CMK (cell line): ENCODE data around the gene PLCB4.

Experiments
- DNase-seq: peaks from one replicate; pipeline ENCODE4 v3.0.0-alpha.2; 2010; ENCODE audit warnings: low read depth

PLCB4 gene

DNA sequence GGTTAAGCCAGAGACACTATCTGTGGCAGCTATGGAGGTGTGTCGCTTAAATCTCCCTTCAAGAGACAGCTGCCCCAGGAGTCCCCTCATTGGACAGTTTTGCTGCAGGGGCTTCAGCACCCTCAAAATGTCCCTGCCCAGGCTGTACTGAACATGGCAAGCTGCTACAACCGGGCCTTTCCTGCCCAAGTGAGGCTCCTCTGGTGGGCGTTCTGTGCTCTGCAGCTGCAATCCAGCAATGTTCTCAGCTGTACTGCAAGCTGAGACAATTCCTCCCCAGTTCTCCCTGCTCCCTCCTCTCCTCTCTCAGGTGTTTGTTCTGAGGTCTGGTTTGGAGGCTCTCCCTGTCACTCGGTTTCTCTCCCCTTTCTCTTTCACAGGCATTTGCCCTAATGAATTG, 254.7 kb downstream of the PLCB4 start:
- DNase-seq, result no peak

DNA sequence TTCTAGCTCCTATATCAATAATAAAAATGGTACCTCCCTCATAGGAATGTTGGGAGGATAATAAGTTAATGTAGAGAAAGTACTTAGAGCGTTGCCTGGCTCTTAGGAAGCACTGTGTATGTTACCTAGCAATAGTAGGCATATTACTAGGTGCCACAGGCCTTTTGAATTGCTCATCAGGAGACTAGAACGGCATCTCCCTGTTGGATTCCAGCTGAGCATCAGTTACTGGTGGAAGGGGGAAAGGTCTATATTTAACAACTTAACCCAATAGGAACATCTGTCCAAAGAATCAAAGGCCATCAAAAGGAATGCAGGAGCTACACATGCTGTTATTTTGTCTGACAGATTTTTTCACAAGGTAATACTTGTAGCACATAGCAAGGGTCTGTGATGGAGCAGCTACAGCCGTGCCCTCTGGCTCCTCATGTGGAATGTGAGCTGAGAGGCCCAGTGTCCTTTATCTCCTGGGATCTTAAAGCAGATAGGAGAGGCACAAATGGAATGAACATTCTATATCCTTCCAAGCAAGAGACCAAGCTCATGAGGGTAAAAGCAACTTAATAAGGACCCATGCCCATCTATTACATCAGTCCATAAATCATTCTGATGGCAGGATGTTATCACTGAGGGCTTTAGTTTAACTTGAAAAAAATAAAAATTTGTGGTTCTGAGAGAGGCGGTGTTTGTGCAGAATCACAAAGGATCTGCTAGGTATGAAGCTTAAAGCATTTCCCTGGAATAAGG, 260.6 kb downstream of the PLCB4 start:
- no peak for DNase-seq

DNA sequence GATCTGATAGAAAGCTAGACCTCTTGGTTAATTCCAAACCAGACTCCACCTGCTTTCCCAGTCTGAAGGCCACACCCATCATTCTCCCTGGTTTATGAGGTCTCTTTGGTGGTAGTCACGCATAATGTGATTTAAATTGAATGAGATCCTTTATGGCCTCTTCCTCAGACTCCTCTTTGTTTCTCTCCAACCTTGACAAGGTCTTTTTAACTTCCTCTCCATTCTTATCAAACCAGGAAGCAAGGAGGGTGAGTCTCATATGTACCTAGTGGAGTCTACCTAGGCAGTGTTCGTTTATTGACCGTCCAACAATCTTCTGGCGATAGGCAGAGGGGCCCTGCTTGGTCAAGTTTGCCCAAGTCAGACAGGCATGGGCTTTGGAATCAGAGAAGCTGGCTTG, 261.3 kb downstream of the PLCB4 start:
- DNase-seq, result no peak

DNA sequence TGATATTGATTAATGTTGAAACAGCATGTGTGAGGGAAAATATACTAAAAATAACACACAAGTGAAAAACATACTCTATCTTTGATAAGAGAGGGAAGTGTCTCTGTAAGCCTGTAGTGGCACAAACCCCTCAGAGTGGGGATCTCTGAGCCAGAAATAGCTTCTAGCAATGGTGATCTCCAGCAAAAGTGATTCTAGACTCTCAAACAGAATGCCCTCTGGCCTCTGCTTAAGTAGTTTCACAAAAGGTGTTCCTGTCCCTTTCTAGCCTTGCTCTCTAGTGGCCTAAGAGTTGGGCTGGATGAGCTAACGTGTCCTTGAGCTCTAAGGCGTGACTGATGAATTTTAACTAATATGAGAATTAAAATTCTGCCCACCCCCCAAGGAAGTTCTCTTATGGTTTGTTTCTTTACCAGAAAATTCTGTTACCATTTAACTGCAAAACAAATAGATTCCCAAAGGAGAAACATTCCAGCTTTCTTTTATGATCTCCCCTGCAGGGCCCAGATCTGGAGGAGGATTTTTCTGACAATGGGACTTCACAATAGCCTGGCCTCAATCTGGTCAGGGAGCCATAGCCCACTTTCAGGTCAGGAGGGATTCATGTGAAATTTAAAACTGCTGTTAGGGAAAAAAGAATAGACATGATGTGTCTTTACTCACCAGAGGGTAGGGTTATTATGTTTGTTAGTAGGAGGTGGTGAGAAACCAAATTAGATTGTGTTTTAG, 263.0 kb downstream of the PLCB4 start:
- no peak for DNase-seq

DNA sequence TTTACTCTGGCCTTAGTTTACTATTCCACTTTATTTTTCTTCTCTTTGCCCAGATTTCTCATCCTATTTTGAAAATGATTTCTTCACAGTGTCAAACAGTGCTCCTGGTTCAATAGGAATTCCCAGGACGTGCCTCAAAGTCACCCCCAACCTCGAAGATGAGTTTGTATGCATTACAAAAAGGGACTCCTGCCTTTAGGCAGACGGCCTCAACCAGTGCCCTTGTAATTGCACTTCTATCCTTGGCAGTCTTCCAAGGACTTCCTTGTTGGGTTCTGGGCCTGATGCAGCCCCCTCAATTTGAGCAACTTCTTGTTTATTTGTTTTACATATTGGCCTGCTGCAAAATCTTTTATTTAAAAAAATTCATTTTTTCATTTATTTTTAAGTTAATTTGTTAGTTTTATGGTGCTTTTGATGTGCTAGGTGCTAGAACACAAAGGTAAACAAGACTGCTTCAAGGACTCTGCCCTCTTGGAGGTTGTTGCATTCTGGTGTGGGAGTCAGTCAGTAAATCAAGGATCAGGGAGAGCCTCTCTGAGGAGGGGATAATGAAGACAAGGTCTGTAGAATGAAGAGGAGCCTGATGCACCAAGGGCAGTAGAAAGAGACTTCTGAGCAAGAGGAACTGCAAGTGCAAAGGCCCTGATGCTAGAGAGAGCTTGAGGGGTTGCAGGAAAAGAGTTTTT, 264.0 kb downstream of the PLCB4 start:
- no peak for DNase-seq

DNA sequence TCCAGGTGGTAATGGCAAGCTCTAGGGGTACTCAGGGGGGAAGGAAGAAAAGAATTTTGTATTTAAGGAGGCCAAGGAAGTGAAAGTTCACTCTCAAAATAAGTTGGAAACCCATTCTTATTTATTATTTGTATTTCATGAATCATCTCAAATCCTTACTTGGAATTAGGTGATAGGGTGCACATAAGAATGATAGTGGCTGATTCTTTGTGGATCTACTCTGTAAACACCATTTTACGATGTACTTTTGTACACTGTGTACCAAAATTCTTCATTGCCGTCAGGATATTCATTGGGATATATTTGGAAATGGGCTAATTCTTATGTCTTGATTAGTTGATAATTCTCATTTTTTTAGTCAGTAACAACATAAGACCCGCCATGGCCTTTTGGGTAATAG, 266.0 kb downstream of the PLCB4 start:
- no peak for DNase-seq

DNA sequence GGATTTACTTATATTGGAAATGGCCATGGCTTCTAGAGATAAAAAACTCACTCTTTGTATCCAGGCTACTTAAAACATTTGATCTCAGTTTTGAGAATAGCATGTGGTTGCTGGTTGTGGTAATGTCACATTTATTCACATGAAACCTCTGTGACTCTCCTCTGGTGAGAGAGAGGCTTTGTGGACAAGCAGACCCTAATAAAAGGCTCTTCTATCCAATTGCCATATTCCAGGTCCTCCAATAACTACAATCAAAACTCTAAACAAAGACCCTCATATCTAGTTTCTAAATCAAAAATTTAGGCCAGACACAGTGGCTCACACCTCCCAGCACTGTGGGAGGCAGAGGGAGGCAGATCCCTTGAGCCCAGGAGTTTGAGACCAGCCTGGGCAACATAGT, 269.2 kb downstream of the PLCB4 start:
- DNase-seq, result no peak

DNA sequence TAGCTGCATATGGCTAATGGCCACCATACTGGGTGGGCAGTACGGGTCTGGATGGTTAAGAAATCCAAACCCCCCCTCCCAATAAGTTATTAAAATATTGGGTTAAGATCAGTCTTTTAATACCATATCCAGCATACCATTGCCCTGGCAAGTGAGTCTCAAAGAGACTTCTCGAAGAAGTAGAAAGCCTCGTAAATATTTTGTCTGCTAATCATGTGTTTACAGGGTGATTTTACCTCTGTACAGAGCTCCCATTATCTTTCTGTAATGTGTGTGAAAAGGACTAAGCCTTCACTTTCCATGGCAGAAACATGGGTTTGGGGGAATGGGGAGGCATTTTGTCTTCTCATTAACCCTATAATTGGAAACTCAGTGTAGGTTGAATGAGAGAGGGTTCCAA, 270.8 kb downstream of the PLCB4 start:
- no peak for DNase-seq

DNA sequence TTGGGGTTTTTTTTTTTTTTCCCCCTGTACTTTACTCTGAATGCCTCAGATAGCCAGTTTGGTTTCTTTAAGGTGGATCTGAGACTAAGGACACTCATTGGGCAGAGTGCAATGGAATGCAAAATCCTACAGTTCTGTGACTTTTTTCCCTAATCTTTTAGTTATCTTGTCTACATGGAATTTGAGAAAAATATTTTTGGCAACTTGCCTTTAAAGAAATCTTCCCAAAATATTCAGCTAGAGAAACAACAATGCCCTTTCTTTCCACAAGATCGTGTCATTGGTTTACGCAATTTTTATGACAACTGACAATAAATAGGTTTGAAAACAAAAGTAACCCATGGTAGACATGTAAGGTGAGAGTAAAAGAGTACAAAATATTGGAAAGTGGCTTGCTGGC, 273.8 kb downstream of the PLCB4 start:
- no peak for DNase-seq

DNA sequence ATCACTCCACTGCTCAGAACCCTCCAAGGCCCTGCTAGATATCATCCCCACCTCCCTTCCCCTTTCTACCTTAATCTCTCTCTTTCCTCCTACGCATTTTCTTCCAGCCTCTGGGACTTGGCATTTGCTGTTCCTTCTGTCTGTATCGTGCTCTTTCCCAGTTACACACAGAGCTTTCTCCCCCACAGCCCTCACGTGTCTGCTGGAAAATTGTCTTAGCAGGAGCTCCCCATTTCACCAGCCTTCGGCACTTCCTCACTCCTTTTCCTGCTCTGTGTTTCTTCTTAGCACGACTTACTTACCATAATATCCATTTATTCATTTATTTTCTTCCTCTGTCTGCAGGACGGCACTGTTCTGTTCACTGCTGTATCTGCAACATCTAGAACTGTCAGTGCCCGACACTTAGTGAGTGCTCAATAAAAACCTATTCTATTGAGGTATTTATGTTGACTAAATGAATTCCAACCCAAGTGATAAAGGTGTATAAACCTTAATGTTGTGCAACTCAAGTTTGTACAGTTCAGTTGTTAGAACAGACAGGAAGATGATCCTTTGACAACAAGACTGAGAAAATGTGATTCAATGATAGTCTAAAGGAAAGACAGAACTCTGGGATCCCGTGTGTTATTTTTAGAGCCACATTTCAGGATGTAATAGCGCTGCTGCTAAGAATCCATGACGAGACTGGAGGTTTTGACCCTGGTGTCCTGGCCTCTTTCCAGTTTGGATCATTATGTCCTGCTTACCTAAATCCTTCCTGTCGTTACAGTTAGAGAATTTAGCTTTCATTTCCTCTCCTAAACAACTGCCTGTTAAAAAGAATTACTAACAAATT, 275.4 kb downstream of the PLCB4 start:
- DNase-seq, result no peak

DNA sequence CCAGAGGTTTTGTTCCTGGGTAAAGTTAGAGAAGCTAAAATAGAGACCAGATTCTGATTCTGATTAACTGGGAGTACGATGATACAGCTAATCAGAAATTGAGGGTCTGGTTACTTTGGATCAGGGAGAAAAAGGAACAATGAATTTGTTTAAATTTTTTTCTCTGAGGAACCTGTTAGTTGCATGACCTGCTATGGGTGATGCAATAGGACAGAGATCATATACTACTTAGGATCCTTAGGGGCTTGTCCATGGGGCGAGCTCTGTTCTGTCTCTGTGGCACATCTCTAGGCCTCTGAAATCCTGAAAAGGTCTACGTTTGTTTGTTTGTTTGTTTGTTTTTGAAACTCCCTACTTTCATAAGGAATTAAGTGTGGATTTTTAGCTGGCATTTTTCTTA, 279.4 kb downstream of the PLCB4 start:
- DNase-seq, result no peak

DNA sequence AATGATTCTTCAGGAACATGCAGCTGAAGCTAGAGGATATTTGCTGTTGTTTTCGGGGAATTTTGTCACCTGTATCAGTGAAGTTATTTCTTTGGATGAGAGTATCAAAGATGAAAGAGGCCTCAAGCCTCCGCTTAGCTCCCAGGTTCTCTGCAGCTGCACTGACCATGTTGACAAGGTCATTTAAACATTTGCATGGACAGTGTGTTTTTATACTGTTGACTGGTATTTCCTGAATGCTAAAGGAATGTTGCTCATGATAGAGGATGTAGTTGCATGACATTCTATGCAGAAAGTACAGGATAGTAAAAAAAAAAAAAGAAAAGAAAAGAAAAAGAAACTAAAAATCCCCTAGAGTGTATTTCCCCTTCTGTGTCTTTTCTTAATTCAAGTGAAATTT, 279.9 kb downstream of the PLCB4 start:
- no peak for DNase-seq

DNA sequence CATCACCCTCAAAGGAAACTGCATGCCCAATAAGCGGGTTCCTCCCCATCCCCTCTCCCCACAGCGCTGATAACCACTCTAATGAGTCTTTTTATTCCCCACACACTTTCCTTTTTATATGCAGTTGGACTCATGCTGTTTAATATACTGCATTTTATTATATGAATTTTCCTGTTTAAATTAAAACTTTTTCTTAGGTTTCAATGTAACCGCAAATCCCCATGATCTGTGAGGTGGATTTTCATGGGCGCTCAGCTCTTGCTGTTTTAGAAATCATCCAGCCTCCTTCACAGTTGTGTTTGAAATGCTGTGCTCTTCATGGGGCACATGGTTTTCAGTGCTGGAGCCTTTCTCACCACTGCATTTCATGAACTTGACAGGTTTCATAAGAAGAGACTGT, 280.4 kb downstream of the PLCB4 start:
- DNase-seq, result no peak

DNA sequence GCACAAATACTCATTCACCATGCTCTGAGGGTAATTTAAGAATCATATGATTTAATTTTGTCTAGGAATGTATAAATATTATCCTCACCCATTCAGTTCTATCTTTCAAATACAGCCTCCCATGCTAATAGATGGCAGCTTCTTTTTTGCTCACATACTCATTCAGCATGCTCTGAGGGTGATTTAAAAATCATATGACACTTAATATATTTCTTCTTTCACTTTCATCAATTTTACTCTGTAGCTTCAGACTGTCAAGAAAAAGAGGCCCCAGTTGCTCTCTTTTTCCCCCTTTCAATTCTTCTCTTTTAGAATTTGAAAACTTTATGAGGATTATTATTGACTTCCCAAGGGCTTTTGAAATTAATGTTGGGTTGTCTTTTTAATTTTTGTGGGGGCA, 283.9 kb downstream of the PLCB4 start:
- no peak for DNase-seq

DNA sequence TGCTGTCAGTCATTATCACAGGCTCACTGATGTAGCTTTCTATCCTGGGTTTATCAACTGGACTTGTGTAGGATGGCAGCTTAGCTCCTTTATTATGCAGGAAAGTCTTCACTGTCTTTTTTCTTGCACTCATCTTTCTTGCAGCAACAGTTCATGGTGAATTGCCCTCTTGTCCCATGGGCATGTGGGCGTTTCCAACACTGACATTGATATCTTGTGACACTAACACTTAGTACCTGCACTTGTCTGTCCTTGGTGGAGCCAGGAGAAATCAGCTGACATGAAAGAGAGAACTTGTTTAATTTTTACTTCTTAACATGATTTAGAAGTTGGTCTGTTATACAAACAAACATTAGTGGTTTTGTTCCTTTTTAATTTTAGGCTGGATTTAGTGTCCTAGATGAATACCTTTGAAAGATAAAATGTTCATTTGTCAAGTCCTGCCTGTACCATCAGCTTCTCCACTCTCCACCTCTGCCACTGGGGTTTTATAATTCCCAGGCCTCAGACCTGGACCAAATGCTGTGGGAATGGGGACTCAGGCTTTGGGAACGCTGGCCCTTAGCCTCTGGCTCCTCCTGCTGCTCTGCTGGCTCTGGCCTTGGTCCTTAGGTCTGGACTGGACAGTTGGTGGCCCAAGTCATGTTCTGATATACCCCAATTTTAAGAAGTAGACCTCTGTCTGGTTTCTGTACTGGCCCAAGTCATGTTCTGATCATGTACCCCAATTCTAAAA, 284.5 kb downstream of the PLCB4 start:
- DNase-seq, result no peak

DNA sequence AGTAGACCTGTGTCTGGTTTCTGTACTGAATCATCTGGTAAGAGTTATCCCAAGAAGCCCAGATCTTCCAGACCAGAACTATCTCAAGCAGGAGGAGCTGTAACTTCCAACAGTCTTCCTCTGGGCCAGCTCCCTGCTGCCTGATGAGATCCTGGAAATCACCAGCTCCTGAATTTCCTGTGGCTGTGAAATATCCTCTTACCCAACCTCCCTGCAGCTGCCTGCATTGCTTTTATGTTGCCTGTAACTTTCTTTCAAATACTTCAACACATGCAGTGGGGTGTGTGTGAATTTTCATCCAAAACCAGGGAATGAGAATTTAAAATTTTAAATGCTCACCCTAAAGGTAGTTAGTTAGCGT, 285.0 kb downstream of the PLCB4 start:
- DNase-seq, result no peak

DNA sequence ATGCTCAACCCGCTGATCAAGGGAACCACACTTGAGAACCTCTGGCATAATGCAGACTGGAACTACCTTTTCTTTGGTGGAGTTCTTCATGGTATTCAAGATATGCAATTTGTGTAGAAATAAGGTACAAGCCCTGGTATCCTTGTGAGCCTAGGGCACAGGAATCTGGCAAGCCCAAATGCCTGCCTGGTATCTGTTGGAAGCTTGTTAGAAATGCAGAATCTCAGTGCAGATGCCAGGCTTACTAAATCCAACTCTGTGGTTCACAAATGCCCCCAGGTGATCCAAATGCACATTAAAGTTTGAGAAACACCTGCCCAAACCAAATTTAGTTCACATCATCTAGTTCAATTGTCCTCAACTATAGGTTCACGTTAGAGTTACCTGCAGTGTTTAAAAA, 285.7 kb downstream of the PLCB4 start:
- no peak for DNase-seq

DNA sequence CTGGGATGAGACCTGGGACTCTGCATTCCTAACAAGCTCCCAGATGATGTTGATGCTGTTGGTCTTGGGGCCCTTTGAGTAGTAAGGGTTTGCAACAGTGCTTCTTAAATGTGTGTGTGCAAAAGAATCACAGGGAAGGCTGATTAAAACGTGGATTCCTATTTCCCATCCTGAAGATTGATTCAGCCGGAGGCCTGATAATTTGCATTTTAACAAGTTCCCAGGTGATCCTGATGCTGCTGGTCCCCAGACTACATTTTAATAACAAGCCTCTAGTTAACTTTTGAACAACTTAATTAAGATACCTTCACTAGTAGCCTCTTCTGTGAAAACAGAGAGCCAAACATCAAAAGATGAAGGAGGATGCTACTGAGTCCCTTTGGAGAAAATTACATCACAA, 289.1 kb downstream of the PLCB4 start:
- DNase-seq, result no peak

DNA sequence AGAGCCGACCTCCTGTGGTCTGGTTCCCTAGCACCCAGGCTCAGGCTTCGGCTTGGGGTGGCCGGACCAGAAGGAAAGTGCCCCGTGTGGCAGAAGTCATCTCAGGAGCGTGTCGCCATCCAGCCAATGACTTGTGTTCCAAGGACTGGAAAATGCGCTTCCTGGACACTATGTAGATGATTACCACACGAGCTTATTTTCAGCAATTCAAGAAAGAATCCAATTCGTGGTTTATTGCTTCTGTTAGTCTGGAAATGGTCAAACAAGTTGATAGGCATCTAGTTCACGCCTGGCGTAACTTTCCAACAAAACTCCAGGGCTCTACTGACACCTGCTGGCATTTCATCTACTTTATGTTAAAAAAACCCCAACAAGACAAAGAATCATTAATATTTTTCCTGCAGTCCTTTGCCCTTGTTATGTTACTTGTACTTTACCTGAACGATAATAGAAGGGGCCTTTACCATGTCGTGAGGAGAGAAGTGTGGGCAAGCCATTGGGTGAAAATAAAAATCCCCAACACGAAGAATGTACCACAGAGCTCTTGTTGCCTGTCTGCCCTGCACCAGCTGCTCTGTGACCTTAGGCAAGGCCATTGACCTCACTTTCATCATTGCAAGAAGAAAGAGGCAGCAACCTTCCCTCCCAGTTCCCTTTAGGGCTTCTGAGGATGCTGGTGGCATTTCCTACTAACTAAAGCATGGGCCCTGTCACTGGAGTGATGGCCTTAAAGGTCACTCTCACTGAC, 290.8 kb downstream of the PLCB4 start:
- DNase-seq, result peak; percentile 11

DNA sequence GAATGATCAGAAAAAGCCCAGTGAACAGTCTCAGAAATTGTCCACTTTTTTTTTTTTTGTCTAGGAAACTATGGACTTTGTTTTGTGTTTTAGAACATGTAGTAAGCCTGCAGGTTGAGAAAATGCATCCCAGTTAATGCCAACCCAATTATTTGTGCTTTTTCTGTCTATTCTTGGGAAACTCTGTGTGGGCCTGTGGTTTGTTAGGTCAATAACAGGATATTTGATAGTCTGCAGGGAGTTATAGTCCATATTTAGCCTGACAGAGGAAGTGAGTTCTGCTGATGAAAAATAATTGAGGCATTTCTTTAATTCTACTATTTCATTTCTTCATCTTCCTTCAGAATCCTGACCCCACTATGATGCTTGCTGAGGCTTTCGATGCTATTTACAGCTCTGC, 291.5 kb downstream of the PLCB4 start:
- DNase-seq, result no peak

DNA sequence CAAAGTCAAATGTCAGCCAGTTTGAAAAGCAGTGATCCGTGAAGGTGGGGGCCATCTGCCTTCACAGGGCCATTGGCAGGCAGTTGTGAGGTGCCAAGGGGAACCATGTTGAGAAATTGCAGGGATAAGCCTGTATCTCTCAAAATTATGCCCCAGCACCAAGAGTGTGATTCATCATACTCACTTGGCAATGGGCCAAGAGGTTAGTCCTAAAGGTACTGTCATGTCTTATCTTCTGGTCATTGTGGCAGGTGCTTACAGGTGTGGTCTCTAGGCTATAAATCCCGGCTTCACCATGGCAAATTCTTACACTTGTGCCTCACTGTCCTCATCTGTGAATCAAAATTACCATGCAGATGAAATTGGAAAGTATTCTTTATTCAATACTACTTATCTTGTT, 294.8 kb downstream of the PLCB4 start:
- DNase-seq, result no peak
